Right forelimb (tissue), 1 donor: ENCODE results near the gene OPTC.

Source experiments
- DNase-seq: peaks from one replicate; pipeline ENCODE4 v3.0.0-alpha.2; 2018

OPTC gene

DNA sequence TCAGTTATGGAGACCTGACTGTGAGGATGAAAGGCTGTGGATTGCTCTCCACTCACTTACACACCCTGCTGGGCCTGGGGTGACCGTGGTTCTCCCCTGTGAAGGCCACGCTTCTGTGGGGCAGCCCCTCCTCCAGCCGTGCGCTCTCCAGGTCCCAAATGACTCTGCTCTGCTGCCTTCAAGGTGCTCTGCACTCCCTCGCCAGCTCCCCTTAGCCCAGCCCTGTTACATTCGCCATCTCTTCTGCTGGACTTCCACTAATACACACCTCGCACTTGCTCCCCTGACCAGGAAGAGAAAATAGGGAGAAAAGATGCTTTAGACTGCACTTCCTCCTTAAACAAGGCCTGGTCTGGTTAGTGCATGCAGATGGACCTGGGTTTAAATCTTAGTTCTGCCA, 24.6 kb downstream of the OPTC start:
- DNase-seq: no peak

DNA sequence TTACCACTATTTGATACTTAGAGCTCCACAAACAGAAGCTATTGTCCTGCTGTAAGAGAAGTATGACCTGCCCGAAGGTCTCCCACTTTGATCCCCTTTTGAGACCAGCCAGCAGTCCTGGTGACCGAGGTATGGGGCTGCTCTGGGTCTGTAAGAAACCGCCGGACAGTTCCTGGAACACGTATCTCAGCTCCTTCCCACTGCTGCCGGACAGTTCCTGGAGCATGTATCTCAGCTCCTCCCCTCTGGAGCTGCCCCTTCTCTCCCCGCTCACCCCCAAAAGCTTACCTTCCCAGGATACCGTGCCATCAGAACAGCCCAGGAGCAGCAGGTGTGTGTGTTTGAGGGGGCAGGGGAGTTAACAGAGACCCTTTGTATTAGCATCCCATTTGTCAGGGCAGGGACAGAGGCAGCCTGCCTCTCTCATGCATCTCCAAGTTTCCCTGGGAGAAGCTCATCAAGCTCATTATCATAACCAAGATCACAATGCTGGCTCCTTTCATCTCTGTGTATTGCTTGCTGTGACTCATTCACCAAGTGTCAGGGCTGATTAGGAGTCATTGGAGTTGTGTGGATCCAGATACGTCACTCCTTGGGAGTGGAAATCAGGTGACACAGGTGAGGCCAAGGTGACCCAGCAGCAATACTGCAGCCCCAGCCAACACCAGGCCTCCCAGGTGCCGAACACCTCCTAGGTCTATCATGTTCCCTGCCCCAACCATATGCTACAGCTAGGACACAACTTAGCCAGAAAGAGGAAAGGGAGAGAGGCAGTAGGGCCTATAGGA, 25.3 kb downstream of the OPTC start:
- no peak for DNase-seq

DNA sequence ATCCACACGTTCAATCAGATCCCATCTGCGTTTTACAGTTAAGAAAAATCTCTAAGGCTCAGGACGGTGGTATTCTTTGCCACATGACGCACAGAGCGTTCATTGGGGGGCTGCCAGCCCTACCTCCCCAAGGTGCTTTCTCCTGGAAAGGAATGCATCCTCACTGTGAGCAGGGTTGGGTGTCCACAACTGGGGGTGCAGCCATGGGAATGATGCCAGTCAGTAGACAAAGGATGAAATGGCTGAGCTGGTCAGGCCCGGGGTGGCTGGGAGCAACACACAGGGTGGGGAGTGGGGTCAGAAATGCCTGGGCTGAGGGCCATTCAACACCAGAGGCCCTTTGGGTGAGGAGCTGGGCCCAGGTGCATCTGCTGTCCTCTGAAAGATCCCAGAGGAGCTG, 25.9 kb downstream of the OPTC start:
- no peak for DNase-seq

DNA sequence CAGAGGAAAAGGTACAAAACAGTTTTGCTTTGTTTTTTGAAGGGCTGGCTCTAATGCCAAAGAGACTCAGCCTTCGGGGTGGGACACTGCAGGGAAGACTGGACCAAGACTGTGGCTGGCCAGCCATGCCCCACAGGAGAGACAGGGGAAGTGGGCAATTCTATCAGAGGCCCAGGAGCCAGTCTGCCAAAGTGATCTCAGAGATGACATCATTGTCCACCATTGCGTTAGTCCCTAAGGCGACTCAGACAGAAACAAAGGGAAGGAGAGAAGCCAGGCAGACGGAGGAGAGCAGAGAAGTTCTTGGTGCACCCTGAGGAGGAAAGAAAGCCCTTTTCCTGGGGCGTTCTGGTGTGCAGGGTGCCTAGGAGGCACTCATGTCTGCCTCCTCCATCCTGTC, 26.4 kb downstream of the OPTC start:
- no peak for DNase-seq

DNA sequence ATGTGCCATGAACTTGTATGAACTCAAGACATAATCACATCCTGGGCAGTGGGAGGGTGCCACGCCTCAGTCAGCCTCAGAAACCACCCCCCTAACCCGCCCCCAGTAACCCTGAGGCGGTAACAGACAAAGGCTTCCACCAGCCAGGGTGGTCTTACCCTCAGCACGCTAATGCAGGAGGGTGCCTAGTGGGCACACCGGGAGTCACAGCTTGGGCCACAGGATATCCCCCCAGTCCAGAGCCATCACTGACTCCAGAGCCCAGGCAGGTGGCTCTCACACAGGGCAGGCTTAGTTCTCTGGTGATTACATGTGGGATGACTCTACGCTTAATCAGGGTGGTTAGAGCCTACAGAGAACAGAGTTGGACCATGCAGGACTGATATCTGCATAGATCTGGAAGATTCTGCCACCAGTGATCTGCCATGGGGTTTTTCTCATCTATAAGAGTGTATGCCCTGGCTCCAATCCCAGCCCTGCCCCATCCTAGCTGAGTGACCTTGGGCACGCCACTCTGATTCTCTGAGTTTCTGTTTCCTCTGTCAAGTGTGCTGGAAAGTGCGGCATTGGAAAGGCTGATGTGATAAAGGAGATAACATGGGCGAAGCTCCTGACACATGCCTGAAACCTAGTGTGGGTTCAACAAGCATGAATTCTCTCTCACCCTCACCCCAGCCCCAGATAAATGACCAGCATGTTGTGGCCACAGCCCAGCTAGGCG, 27.3 kb downstream of the OPTC start:
- no peak for DNase-seq

DNA sequence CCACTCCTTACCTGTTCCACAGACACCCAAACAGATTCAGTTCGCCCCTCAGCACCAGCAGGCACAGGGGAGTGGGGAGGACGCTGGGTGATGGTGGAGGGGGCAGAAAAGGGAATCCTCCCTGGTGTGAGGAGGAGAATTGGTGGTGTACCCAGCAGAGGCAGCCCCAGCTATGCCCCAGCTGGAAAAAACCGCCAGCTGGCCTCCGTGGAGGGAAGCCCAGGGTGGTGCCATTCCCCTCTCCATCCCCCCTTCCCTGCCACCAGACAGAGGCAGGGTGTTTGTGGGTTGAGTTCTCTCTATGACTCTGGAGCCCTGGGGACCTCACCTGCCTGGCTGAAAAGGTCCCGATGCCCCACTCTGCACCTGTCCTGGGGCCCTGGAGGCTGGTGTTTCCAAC, 27.9 kb downstream of the OPTC start:
- DNase-seq: no peak

DNA sequence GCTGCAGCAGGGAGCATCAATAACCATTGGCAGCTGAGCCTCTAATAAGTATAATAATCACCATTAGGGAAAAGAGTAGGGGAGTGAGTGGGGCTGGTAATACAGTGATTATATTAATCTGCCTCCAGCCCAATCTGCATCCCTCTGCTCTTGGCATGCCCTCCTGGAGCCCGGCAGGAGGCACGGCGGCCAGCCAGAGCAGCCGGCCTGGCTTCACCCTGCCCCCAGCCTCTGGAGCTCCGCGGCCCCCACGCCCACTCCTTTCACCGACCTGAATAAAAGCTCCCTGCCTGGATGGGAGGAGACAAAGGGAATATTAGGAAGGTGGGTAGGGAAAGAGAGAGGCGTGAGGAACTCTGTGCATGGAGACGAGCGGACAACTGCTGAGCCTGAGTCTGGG, 28.3 kb downstream of the OPTC start:
- DNase-seq: no peak

DNA sequence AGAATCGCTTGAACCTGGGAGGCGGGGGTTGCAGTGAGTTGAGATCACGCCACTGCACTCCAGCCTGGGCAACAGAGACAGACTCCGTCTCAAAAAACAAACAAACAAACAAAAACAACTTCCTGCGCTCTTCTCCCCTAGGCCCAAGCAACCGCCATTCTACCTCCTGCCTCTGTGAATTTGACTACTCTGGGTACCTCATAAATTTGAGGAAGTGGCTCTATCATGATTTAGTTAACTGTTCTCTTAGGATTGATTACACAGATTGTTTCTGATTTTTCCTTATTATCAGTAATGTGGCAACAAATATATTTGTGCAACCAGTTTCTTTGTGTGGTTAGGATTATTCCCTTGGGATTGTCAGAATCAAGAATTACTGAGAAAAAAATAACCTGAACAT, 29.7 kb downstream of the OPTC start:
- DNase-seq: no peak

DNA sequence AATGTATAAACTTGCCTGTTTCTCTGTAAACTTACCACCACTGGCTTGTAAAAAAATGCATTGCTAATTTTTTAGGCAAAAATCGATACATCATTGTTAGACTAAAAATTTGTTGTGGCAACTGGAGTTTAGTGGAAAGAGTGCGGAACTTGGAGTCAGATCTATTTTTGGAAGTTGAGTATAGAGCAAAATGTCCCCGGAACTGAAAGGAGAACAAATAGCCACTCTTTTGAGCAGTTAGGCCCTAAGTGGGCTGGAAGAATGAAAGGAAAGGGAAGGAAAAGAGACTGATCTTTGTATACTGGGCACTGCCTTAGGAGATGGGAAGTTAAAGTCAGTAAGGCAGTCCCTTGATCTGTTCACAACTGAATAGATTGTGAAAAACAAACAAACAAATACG, 30.2 kb downstream of the OPTC start:
- no peak for DNase-seq

DNA sequence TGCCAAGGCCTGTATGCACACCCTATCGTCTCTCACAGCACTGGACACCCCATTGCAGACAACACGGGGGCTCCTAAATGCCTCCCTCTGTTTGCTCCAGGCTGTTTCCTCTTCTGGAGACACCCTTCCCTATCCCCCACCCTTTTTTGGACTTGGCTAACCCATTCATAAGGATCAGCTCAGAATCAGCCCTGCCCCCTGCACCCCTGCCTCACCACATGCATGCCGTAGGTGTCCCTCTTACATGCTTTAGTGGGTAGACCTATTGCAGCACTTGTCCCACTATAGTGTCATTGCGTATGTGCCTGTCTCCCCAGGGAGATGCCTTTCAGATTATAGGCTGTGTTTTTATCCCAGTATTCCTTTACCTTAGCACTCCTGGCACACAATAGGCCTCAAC, 30.9 kb downstream of the OPTC start:
- no peak for DNase-seq

DNA sequence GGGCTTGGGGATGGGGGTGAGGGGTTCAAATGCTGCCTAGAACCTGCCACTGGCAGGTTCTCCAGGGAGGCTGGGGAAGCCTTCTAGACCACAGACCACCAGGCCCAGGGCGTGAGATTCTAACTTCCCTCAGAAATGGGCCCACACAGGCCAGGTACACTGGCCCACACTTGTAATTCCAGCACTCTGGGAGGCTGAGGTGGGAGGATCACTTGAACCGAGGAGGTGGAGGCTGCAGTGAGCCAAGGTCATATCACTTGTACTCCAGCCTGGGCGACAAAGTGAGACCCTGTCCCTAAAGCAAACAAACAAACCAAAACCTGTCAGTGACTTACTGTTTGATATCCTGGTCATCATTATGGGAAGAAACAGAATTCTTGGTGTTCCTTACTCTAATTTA, 31.7 kb downstream of the OPTC start:
- DNase-seq: no peak

DNA sequence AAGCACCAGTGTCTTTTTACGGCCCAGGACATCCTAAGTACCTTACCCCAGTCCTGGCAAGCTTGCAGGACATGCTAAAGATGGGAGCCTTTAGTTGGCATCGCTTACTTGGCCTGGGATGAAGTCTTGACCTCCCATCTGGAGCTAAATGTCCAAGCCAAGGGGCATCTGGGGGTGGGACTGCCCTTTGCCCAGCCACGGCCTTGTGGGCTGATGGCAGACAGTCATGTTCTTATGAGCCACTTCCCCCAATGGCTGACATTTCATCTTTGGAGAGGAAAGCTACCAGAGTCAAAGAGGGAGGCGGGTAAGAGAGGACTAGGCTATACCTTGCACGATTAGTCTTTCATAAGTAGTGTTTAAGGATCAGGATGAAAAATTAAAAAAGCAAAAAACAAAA, 32.2 kb downstream of the OPTC start:
- DNase-seq: no peak

DNA sequence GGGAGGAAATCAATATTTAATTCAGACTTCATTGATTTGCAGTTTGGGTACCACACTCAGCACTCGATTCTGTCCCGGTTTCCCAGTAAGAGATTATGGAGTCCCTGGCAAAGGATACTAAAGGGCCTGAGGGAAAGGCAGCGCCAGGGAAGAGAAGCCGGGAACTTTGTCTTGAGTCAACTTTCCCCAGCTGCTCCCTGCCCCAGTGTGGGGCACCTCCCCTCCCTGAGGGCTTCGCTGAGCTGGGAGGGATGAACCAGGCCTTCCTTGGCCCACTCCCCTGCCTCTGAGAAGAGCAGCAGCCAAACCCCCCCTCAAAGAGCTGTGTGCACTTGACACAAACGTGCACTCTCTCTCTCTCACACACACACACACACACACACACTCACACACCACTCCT, 32.6 kb downstream of the OPTC start:
- no peak for DNase-seq

DNA sequence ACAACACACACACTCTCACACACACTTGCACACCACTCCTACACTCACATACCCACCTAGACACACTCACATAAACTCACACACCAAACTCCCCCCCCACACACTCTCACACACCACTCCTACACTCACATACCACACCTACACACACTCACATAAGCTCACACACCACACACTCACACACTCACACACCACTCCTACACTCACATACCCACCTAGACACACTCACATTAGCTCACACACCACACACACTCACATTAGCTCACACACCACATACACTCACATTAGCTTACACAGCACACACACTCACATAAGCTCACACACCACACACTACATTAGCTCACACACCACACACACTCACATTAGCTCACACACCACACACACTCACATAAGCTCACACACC, 33.1 kb downstream of the OPTC start:
- DNase-seq: no peak

DNA sequence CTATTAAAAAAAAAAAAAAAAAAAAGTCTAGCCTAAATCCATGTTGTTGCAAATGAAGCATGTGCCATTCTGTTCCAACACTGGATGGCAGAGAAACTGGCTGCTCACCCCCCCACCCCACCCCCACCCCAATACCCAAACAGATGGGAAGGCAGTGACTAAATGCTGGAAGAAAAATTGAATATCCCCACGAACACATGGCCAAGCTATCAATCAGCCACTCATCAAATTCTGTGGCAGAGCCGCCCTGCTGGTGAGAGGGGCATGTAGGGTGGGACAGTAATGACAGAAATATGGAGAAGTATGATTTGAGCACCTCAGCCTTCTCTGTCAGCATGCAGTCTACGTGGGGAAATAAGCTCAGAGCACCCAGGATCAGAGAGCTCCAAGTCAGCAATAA, 34.1 kb downstream of the OPTC start:
- no peak for DNase-seq

DNA sequence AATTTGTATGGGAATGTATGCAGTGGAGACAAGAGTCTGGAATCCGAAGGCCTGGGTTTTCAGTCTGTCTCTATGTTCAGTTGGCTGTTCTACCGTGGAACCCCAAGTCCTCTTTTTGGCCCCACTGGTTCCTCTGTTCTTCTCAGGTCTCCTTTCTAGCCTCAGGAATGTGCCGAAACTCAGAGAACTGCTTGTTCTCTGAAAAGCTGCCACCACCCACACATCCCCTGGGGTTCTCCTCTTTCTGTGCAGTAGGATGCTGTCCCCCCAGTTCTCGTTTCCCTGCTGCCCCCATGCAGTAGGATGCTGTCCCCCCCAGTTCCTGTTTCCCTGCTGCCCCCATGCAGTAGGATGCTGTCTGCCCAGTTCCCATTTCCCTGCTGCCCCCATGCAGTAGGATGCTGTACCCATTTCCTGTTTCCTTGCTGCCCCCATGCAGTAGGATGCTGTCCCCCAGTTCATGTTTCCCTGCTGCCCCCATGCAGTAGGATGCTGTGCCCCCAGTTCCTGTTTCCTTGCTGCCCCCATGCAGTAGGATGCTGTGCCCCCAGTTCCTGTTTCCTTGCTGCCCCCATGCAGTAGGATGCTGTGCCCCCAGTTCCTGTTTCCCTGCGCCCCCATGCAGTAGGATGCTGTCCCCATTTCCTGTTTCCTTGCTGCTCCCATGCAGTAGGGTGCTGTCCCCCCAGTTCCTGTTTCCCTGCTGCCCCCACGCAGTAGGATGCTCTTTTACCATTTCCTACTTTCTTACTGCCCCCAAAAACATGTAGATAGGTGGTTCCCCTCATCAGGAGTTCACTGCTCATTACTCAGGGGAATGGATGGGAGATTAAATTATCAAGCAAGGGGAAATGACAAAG, 35.3 kb downstream of the OPTC start:
- DNase-seq: no peak

DNA sequence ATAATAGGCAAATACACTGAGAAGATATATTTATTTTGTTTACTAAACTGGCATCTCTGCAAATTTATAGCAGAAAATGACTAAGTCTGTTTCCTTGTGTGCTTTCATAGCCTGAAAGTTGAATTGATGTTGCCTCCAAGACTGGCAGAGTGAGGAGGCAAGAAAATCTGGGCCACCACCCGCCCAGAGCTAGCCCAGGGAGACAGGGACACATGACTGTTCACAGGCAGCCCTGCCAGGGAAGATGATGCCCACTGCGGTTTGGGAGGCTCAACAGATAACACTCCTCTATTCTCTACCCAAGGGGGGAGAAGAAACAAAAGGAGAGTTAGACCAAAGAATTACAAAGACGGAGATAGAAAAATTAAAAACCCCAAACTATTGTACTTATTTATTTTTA, 37.1 kb downstream of the OPTC start:
- DNase-seq: no peak

DNA sequence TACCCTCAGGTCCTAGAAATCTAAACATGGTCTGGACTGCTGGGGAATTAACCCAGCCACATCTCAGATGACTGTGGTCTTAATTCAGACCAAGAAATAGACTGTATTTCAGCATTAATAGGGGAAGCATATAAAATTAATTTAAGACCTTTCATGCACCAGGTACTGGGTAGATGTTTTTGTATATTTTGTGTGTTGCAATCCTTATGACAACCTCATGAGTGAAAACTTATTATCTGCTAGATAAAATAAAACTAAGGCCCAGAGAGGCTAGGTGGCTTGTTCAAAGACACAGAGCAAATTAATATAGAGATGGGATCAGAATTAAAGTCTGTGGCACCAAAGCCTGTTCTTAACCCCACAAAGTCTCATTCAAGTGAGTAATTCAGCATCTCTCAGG, 40.1 kb downstream of the OPTC start:
- DNase-seq: no peak

DNA sequence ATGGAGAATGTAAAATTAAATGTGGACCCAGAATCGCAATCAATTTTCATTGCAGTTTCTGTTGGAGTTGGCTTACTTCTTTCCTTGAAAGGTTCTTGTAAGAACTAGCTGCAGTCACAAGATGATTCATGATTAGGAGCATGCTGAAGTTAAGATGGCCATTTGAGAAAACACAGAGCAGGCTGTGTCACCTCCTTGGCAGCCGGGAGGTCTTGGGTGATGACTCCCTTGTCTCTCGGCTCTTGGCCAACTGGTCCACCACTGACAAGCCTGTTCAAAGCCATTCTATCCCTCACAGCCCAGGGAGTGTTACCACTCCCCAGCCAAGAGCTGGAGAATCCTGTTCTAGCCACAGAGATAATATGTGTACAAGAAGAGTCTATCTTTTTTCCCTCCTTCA, 40.6 kb downstream of the OPTC start:
- DNase-seq: no peak

DNA sequence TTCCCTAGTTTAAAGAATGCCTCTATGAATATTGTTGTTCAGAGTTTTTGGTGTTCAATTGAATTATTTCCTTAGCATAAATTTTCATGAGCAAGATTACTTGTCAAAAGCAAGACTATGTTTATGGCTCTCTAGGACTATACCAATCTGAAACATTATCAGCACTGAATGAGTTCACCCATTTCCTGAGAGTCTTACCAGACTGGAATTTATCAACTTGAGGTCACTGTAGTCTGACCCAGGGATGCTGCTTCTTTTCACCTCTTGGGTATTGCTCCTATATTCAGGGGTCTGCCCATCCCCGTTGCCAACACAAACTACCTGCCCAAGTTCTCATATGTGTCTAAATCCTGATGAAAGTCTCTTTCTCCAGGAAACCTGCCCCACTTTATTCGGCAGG, 42.6 kb downstream of the OPTC start:
- DNase-seq: no peak

DNA sequence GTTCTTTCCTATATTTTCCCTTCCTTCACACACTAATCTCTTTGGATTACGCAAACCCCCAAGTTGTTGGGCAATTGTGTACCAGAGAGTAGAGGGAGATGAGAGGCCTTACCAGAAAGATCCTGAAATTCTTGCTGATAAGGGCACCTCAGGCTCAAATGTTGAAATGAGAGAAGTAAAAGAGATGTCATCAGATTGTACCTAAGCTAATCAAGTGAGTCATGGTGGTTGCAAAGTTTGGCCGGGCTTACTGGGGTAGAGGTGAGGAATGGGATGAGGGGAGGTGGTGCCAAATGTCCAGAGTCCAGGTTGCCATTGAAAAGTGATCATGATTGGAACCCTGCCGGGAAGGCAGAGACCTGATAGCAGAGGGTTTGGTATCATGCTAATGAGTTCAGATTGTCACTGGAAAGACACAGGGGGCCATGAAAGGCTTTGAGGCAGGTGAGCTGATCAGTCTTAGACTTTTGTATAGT, 43.1 kb downstream of the OPTC start:
- DNase-seq: no peak

DNA sequence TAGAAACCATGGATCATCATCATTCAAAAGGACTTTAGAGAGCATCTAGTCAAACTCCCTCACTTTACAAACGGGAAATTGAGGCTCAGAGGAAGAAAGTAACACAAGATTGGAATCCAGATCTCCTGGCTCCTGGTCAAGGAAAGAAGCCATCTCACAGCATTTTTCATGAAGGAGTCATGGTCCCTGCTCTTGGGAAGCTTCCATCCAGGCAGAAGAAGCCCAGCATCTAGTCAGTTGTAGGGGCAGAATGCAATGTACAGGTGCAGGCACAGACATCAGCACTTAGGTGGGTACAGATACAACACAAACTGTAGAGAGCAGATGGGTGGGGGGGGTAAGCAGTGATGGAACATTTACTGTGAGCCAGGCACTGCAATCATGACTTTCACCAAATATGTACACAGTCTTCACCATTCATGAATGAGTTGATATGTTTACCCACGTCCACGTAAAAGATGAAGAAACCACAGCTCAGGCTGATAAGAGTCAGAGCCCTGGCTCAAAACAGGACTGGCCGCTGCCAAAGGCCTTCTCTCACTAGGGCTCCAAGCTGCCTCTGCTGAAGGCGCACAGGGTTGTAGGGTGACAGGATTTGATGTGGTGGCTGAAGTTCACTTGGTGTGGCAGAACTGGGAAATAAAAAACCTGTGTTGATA, 44.0 kb downstream of the OPTC start:
- no peak for DNase-seq

DNA sequence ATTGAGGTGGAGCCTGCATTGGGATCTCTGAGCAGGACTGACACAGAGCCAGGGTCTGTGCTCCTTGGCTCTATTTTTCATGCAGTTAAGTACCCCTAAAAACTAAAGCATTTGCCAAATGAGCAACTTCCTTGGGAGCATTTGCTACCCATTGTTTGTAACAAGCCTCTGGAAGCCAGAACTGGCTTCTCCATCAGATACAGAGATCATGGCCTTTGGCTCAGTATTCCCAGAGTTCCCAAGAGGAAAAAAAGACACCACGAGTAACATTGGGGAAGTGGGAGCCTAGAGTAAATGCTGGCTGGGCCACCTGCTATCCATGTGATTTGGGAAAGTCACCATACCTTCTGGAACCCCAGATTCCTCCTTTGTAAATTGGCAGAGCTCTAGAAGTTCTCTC, 44.8 kb downstream of the OPTC start:
- no peak for DNase-seq
